OCI-LY7 (cell line): Measurements from ENCODE around the gene ZNF438. TPM values are rescaled to one million over a fixed set of nuclear protein-coding genes. Genes with fewer than 3 reads are reported as not detected.

ENCODE experiments used
- BruUV-seq: library from RNA; stranded (reverse); fragments of 400-500 nt; replicated peaks from 2 replicates; lab custom pipeline; 2021; lab: Mats Ljungman, UMichigan
- CTCF ChIA-PET: fragments of 300-600 bp; sonication (Branson Sonifier 250); formaldehyde crosslinking; loops from one replicate; lab custom pipeline; 2022; ENCODE audit warnings: antibody characterized with exemption; ENCODE audit not compliant: unreplicated experiment; lab: Charles Lee
- POLR2A ChIA-PET: fragments of 300-600 bp; sonication (Branson Sonifier 250); formaldehyde crosslinking; loops from one replicate; lab custom pipeline; 2022; ENCODE audit warnings: antibody characterized with exemption; lab: Charles Lee
- DNase-seq: peaks from one replicate; pipeline ENCODE4 v3.0.0-alpha.2; 2015; ENCODE audit warnings: low spot score
- H2AFZ ChIP-seq: fragments of 200-600 bp; sonication (generic), shearing (Covaris generic); 2 replicates; pipeline ENCODE4 v1.6.1; 2014; ENCODE audit warnings: mild to moderate bottlenecking, antibody characterized with exemption, low read length, moderate library complexity
- H3K27ac ChIP-seq: fragments of 200-600 bp; sonication (generic); 2 replicates; pipeline ENCODE4 v1.5.1; 2014; ENCODE audit warnings: mixed run types, low read depth, mild to moderate bottlenecking, moderate library complexity, low read length, inconsistent platforms; ENCODE audit not compliant: poor library complexity, severe bottlenecking
- H3K36me3 ChIP-seq: fragments of 200-600 bp; sonication (generic); 2 replicates; pipeline ENCODE4 v1.6.1; 2014; ENCODE audit warnings: mild to moderate bottlenecking, antibody characterized with exemption, low read length, moderate library complexity, mixed read lengths; ENCODE audit not compliant: insufficient read depth
- H3K4me1 ChIP-seq: fragments of 200-600 bp; sonication (generic); 2 replicates; pipeline ENCODE4 v1.5.1; 2014; ENCODE audit warnings: mild to moderate bottlenecking, low read length; ENCODE audit not compliant: insufficient read depth, poor library complexity, severe bottlenecking
- H3K4me2 ChIP-seq: fragments of 200-600 bp; sonication (generic); 2 replicates; pipeline ENCODE4 v1.6.1; 2014; ENCODE audit warnings: mild to moderate bottlenecking, low read length
- H3K4me3 ChIP-seq: fragments of 200-600 bp; sonication (generic); 2 replicates; pipeline ENCODE4 v1.5.1; 2014; ENCODE audit warnings: mild to moderate bottlenecking, low read depth, low read length; ENCODE audit not compliant: poor library complexity, severe bottlenecking
- H3K79me2 ChIP-seq: fragments of 200-600 bp; sonication (generic); 2 replicates; pipeline ENCODE4 v1.6.1; 2016; ENCODE audit warnings: low read depth, mild to moderate bottlenecking, low read length, moderate library complexity, mixed read lengths; ENCODE audit not compliant: insufficient read depth
- H3K9me2 ChIP-seq: fragments of 200-600 bp; sonication (generic); 2 replicates; pipeline ENCODE4 v1.6.1; 2016; ENCODE audit warnings: mild to moderate bottlenecking, low read length, mixed read lengths; ENCODE audit not compliant: insufficient read depth
- H3K9me3 ChIP-seq: fragments of 200-600 bp; sonication (generic); 2 replicates; pipeline ENCODE4 v1.6.1; 2014; ENCODE audit warnings: mild to moderate bottlenecking, mixed run types, low read length, mixed read lengths
- H4K20me1 ChIP-seq: fragments of 200-600 bp; sonication (generic); 2 replicates; pipeline ENCODE4 v1.6.1; 2014; ENCODE audit warnings: mild to moderate bottlenecking, antibody characterized with exemption, low read length, moderate library complexity, mixed read lengths; ENCODE audit not compliant: insufficient read depth
- EZH2phosphoT487 ChIP-seq: fragments of 200-600 bp; sonication (generic); IDR thresholded peaks from 2 replicates; pipeline ENCODE4 v1.6.1; 2018; ENCODE audit warnings: low read depth, borderline replicate concordance, mild to moderate bottlenecking, mixed run types, antibody characterized with exemption, low read length, moderate library complexity, mixed read lengths
- intact Hi-C: fragments of 100-400 bp; cut with micrococcal nuclease; formaldehyde crosslinking; loops from one replicate; pipeline ENCODE4 v1.10.0; 2022; ENCODE audit not compliant: unreplicated experiment
- total RNA-seq, 2 experiments: library from RNA; depleted of rRNA in 1 of 2; stranded (reverse); fragments of >200 nt in 1 of 2; shearing (Covaris generic) in 1 of 2; gene quantifications; 2 replicates each; pipeline ENCODE4 v1.2.3, GENCODE V29; 2014 to 2022
- TF ChIP-seq, protein P1 (sequence below): fragments of 200-600 bp; sonication (generic); conservative IDR thresholded peaks from 2 replicates; pipeline ENCODE4 v1.5.1; 2014; ENCODE audit warnings: mild to moderate bottlenecking, antibody characterized with exemption, low read length, moderate library complexity, mixed read lengths

Gene ZNF438
- total RNA-seq, 2 experiments from 2014 or later, result 2.0 to 2.5 TPM

DNA sequence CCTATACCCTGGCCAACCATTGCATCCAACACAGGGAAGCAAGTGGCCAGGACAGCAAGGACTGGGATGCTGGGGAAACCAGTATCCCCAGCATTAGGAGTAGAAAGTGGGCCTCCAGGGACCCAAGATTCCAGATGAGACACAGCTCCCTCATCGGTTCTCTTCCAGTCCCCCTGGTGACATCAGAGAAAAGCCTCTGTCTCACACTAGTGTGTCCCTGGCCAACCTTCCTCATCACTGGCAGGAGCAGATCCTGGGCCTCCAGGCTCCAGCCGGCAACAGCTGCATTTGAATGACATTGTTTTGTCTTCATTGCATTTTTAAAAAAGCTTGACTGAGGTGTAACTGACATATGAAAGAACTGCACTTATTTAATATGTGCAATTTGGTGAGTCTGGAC is 224.8 kb downstream of the ZNF438 start:
- no peak overlapping the region for H3K4me3 ChIP-seq
- H3K36me3 ChIP-seq, result no peaks in the 10 kb centered on the region
- H3K4me1 ChIP-seq, result no peaks in the 10 kb centered on the region
- H2AFZ ChIP-seq, result no peak overlapping the region
- POLR2A ChIA-PET, result no interaction called here
- no peak overlapping the region for H3K27ac ChIP-seq
- H3K79me2 ChIP-seq, result no peaks in the 10 kb centered on the region
- no peaks in the 10 kb centered on the region for H3K9me3 ChIP-seq
- H3K9me2 ChIP-seq, result no peaks in the 10 kb centered on the region
- intact Hi-C loops, result no loop called here
- no peaks in the 10 kb centered on the region for H4K20me1 ChIP-seq
- BruUV-seq, result no TSS peak
- TF ChIP-seq, protein P1, sequence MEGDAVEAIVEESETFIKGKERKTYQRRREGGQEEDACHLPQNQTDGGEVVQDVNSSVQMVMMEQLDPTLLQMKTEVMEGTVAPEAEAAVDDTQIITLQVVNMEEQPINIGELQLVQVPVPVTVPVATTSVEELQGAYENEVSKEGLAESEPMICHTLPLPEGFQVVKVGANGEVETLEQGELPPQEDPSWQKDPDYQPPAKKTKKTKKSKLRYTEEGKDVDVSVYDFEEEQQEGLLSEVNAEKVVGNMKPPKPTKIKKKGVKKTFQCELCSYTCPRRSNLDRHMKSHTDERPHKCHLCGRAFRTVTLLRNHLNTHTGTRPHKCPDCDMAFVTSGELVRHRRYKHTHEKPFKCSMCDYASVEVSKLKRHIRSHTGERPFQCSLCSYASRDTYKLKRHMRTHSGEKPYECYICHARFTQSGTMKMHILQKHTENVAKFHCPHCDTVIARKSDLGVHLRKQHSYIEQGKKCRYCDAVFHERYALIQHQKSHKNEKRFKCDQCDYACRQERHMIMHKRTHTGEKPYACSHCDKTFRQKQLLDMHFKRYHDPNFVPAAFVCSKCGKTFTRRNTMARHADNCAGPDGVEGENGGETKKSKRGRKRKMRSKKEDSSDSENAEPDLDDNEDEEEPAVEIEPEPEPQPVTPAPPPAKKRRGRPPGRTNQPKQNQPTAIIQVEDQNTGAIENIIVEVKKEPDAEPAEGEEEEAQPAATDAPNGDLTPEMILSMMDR, result no peak
- TF ChIP-seq EZH2phosphoT487, result no peak
- DNase-seq, result no peak
- no peak overlapping the region for H3K4me2 ChIP-seq
- CTCF ChIA-PET, result no interaction called here

DNA sequence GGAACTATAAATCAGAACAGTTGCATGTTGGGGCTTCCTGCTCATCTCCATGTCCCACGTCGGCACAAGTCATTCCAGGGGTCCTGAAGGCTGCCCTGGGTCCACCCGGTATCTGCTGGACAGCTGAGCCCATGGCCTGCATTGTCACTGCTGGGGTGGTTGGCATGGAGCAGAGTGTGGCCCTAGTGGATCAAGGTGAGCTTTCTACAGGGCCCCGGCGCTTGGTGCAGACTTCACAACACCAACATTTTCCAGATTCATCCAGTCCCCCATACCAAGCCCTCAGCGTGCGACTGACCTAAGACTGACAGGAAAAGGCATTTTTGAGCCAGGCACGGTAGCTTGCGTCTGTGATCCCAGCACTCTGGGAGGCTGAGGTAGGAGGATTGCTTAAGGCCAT is 226.6 kb downstream of the ZNF438 start:
- Histone ChIP-seq H3K9me3 (no peaks in the 10 kb centered on the region), H3K4me1 (no peaks in the 10 kb centered on the region), H3K4me2 (no peak overlapping the region), H3K36me3 (no peaks in the 10 kb centered on the region), H3K79me2 (no peaks in the 10 kb centered on the region), H3K4me3 (no peak overlapping the region), H3K9me2 (no peaks in the 10 kb centered on the region), H2AFZ (no peak overlapping the region), H4K20me1 (no peaks in the 10 kb centered on the region), H3K27ac (no peak overlapping the region)
- intact Hi-C loops, result no loop called here
- DNase-seq, result no peak
- POLR2A ChIA-PET, result no interaction called here
- CTCF ChIA-PET, result no interaction called here
- BruUV-seq, result no TSS peak
- no peak for TF ChIP-seq EZH2phosphoT487
- TF ChIP-seq, protein P1, result no peak

DNA sequence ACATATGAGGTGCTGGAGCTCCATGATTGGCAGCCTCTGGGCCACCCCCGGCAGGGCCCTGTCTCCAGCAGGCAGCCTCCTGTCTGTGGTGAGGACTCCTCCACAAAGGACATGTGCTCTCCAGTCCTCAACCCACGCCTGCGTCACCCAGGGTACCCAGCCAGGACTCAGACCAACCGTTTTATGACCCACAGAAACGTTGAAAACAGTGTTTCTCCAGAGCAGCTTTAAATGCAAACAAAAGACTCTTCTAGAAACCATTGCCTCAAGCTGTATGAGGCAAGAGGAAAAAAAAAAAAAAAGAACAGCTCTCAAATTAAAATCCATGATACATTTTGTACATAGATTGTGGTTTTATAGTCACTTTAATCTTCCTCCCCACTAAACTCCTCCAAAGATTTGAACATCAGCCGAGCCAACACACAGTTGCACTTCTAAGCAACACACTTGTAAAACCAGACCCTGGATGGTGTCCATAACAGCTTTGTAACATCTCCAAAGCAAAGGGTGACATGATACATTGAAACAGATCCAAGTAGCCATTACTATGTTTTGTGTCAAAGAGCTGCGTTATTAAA is 227.1 kb downstream of the ZNF438 start:
- Histone ChIP-seq H3K79me2 (no peaks in the 10 kb centered on the region), H3K4me3 (no peak overlapping the region), H3K27ac (no peak overlapping the region), H4K20me1 (no peaks in the 10 kb centered on the region), H3K9me3 (no peaks in the 10 kb centered on the region), H3K4me2 (no peak overlapping the region), H3K9me2 (no peaks in the 10 kb centered on the region), H3K36me3 (no peaks in the 10 kb centered on the region), H2AFZ (no peak overlapping the region), H3K4me1 (no peaks in the 10 kb centered on the region)
- BruUV-seq, result no TSS peak
- no peak for DNase-seq
- intact Hi-C loops, result no loop called here
- ChIA-PET CTCF (no interaction called here), POLR2A (no interaction called here)
- TF ChIP-seq, protein P1, result no peak
- no peak for TF ChIP-seq EZH2phosphoT487
